Mucosa of descending colon (tissue), 3 donors: ENCODE results near the gene ZNF555. TPM values are rescaled to one million over a fixed set of nuclear protein-coding genes. Genes with fewer than 3 reads are reported as not detected.

Experiments used
- ATAC-seq: fragments of 200-7000 bp; cut with Tn5 transposase; one replicate; pipeline ENCODE4 v1.9.1; 2020; ENCODE audit warnings: mild to moderate bottlenecking, moderate library complexity
- DNase-seq, 3 donors: peaks; one replicate each; pipeline ENCODE4 v3.0.0-alpha.2; 2020
- H3K36me3 ChIP-seq: fragments of 200-600 bp; one replicate; pipeline ENCODE4 v1.8.0; 2021; ENCODE audit warnings: low read depth, mild to moderate bottlenecking
- H3K4me1 ChIP-seq: fragments of 200-600 bp; one replicate; pipeline ENCODE4 v1.8.0; 2021; ENCODE audit warnings: low read depth, mild to moderate bottlenecking
- H3K4me3 ChIP-seq: fragments of 200-600 bp; one replicate; pipeline ENCODE4 v1.8.0; 2021; ENCODE audit warnings: mild to moderate bottlenecking
- H3K9me3 ChIP-seq: fragments of 200-600 bp; one replicate; pipeline ENCODE4 v1.8.0; 2021; ENCODE audit warnings: mild to moderate bottlenecking
- CTCF ChIP-seq: fragments of 200-600 bp; IDR thresholded peaks from one replicate; pipeline ENCODE4 v1.8.0; 2022; ENCODE audit warnings: antibody characterized with exemption, mild to moderate bottlenecking
- intact Hi-C, 2 donors: fragments of 100-400 bp; cut with DNase I in 1 of 2; cut with micrococcal nuclease in 1 of 2; formaldehyde crosslinking; loops; one replicate each; pipeline versions ENCODE4 v1.11.0 to v1.11.1; 2022; cut with DNase I, micrococcal nuclease
- total RNA-seq, 3 donors: library from RNA; stranded (reverse); fragmentation: NEBNext Ultra II Directional in 2 of 3; extraction: Animal tissue kit (Norgen Biotek cat#: 25700) in 2 of 3; gene quantifications; one replicate each; pipeline versions ENCODE4 v1.2.1 to v1.2.4, GENCODE V29; 2021 to 2023
- donor health status: DM: no; HTN: no; CAD: no; lungs with moderate emphysema.
- donor health status: DM: no; HTN: no; CAD: no.
- donor health status: DM: no; HTN: yes; CAD: no.

ZNF555 gene
- total RNA-seq, 3 donors from 2014 or later = 3.0 to 8.4 (median 4.8) TPM

DNA sequence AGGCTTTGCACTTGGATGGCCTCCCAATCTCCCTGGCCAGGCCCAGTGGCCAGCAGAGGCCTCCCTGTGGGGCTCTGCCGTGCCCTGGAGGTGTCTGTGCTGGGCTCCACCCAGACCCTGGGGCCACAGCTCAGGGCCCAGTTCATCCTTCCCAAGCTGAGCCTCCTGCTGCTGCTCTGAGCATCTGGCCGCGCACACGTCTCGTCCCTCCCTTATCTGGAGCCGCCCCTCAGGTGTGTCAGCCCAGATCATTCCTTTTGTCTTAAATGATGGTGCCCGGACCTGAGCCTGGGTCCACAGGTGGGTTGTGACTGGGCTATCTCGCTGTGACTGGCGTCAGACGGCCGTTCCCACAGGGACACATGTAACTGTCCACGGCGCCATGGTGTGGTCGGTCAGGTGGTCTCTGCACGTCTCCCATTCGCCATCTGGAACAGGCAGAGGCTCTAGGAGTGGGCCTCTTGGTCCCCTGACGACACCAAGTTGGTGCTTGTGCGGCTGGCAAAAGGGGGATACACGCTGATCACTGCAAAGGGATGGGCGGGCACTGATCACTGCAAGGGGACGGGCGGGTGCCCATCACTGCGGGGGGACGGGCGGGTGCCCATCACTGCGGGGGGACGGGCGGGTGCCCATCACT is 35.9 kb upstream of the ZNF555 start:
- no peaks in the 10 kb centered on the region for H3K4me1 ChIP-seq
- no peaks in the 10 kb centered on the region for H3K9me3 ChIP-seq
- H3K4me3 ChIP-seq = no peak overlapping the region
- no peaks in the 10 kb centered on the region for H3K36me3 ChIP-seq
- DNase-seq = no peak
- no peak for TF ChIP-seq CTCF
- ATAC-seq = no peak
- intact Hi-C loops = no loop called here

GRCh38 chr19:2805991-2806649 is 35.2 kb upstream of the ZNF555 start:
- no peaks in the 10 kb centered on the region for H3K36me3 ChIP-seq
- intact Hi-C loops = no loop called here
- TF ChIP-seq CTCF = no peak

DNA sequence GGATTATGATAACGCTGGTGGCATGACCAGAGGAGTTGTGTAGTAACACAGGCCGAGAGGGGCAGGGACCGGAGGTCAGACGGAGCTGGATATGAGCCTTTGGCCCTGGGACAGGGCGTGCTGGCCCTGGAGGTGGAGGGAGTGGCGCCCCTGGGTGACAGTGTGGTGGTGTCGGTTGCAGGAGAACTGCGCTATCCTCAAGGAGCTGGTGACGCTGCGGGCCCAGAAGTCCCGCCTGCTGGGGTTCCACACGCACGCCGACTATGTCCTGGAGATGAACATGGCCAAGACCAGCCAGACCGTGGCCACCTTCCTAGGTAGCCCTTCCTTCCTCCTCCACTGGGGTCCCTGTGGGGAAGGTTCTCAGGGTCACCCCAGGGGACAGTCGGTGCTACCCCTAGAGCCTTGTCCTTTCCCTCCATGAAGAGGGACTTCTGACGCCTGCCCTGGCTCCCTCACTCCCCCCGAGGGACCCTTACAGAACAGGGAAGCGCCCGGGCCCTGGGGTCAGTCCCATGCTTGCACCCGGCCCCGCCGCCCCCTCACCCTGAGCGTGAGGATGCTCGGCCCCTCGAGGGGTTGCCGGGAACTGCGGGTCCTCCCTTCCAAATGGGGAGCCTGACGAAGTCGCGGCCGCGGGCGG is 34.4 kb upstream of the ZNF555 start:
- ATAC-seq (no peak), DNase-seq (no peak)
- Histone ChIP-seq H3K4me3 (no peak overlapping the region), H3K9me3 (no peaks in the 10 kb centered on the region), H3K4me1 (peaks cover 9% of the 10 kb centered on the region), H3K36me3 (no peaks in the 10 kb centered on the region)
- no peak for TF ChIP-seq CTCF
- intact Hi-C loops = no loop called here

More at GRCh38 chr19:2805991-2806649, 35.2 kb upstream of the ZNF555 start:
- Histone ChIP-seq H3K4me1 (peaks cover 5% of the 10 kb centered on the region), H3K9me3 (no peaks in the 10 kb centered on the region), H3K4me3 (no peak overlapping the region)
- DNase-seq = peak in 1 of 3 donors; percentile 43
- ATAC-seq = no peak

- no peaks in the 10 kb centered on the region for H3K36me3 ChIP-seq
- intact Hi-C loops = no loop called here
- DNase-seq (no peak), ATAC-seq (no peak)
- no peaks in the 10 kb centered on the region for H3K9me3 ChIP-seq
- no peak for TF ChIP-seq CTCF
- peaks cover 16% of the 10 kb centered on the region for H3K4me1 ChIP-seq
- H3K4me3 ChIP-seq = no peak overlapping the region
These were observed 33.7 kb upstream of the ZNF555 start for GRCh38 chr19:2807379-2808128.

DNA sequence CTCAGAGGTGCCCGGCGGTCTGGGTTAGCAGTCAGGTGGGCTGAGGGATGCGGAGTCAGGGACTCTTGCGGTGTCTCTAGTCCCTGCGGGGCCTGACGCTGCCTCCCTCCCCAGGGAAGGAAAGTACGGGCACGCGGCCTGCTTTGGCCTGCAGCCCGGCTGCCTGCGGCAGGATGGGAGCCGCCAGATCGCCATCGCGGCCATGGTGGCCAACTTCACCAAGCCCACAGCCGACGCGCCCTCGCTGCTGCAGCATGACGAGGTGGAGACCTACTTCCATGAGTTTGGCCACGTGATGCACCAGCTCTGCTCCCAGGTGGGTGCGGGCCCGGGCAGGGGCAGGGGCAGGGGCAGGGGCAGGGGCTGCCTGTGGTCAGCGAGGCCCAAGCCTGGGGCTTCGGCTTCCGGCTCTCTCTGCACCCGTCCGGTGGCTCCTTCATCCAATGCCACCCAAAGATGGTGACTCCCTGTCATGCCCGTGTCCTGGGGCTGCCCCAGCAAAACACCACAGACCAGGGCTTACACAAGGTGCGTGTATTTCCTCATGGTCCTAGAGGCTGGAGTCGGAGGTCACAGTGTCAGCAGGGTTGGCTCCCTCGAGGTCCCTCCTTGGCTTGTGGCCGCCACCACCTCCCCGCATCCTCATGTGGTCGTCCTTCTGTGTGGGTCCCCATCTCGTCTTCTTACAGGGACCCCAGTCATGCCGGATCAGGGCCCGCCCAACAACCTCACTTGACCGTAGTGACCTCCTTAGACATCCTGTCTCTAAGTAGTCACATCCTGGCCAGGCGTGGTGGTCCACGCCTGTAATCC is 32.9 kb upstream of the ZNF555 start:
- intact Hi-C loops = no loop called here
- no peak overlapping the region for H3K4me3 ChIP-seq
- DNase-seq (no peak), ATAC-seq (no peak)
- no peak for TF ChIP-seq CTCF
- peaks cover 17% of the 10 kb centered on the region for H3K4me1 ChIP-seq
- H3K9me3 ChIP-seq = no peaks in the 10 kb centered on the region
- no peaks in the 10 kb centered on the region for H3K36me3 ChIP-seq
